CD4-positive, alpha-beta T cell (primary cell): Measurements from ENCODE around the gene CCDC177. TPM values are rescaled to one million over a fixed set of nuclear protein-coding genes. Genes with fewer than 3 reads are reported as not detected.

Experiments
- ATAC-seq: fragments of 200-7000 bp; cut with Tn5 transposase; one replicate; pipeline ENCODE4 v1.10.0; 2022; ENCODE audit warnings: mild to moderate bottlenecking; ENCODE audit not compliant: poor library complexity
- CTCF ChIA-PET: fragments of 350-600 bp; sonication (Branson Sonifier 250); formaldehyde crosslinking; loops from one replicate; lab custom pipeline; 2021; ENCODE audit warnings: antibody characterized with exemption, inconsistent platforms; lab: Charles Lee
- POLR2A ChIA-PET: fragments of 350-600 bp; sonication (Branson Sonifier 250); formaldehyde crosslinking; loops from one replicate; lab custom pipeline; 2021; ENCODE audit warnings: antibody characterized with exemption, inconsistent platforms; lab: Charles Lee
- DNase-seq, 14 experiments: peaks; one replicate each; pipeline ENCODE4 v3.0.0-alpha.2; 2013 to 2020; ENCODE audit warnings: mixed read lengths in 2 of 14
- H3K27ac ChIP-seq, 2 donors: one replicate each; pipeline versions ENCODE4 v1.5.1 to v1.7.0; 2013; ENCODE audit warnings: low read length in 2 of 2, low read depth in 1 of 2, mild to moderate bottlenecking in 1 of 2
- H3K27me3 ChIP-seq, 2 experiments: 1 replicate in 1 of 2; 2 replicates in 1 of 2; pipeline versions ENCODE4 v1.6.1 to v1.7.0; 2013; ENCODE audit warnings: low read length in 2 of 2, control low read depth in 1 of 2, mild to moderate bottlenecking in 1 of 2, moderate library complexity in 1 of 2; ENCODE audit not compliant: insufficient read depth in 2 of 2, control insufficient read depth in 1 of 2
- H3K36me3 ChIP-seq: one replicate; pipeline ENCODE4 v1.6.1; 2013; ENCODE audit warnings: low read length, control low read depth; ENCODE audit not compliant: insufficient read depth
- H3K4me1 ChIP-seq: one replicate; pipeline ENCODE4 v1.6.1; 2013; ENCODE audit warnings: low read length, control low read depth; ENCODE audit not compliant: insufficient read depth
- H3K4me3 ChIP-seq: one replicate; pipeline ENCODE4 v1.5.1; 2013; ENCODE audit warnings: mild to moderate bottlenecking, low read length, moderate library complexity
- H3K9me3 ChIP-seq, 2 experiments: 1 replicate in 1 of 2; 2 replicates in 1 of 2; pipeline versions ENCODE4 v1.6.1 to v1.7.0; 2013; ENCODE audit warnings: low read length in 2 of 2, mild to moderate bottlenecking in 2 of 2, control low read depth in 1 of 2, moderate library complexity in 1 of 2; ENCODE audit not compliant: control insufficient read depth in 1 of 2, insufficient read depth in 1 of 2
- H3K27ac Mint-ChIP-seq: one replicate; pipeline ENCODE4 v1.8.0; 2020; ENCODE audit warnings: mixed read lengths
- H3K27me3 Mint-ChIP-seq: one replicate; pipeline ENCODE4 v1.8.0; 2021; ENCODE audit warnings: mixed read lengths
- H3K36me3 Mint-ChIP-seq: one replicate; pipeline ENCODE4 v1.8.0; 2021; ENCODE audit warnings: low read depth, mixed read lengths
- H3K4me1 Mint-ChIP-seq: one replicate; pipeline ENCODE4 v1.8.0; 2021; ENCODE audit warnings: low read depth, mixed read lengths
- H3K4me3 Mint-ChIP-seq: one replicate; pipeline ENCODE4 v1.8.0; 2020; ENCODE audit warnings: mild to moderate bottlenecking, mixed read lengths
- H3K9me3 Mint-ChIP-seq: one replicate; pipeline ENCODE4 v1.8.0; 2020; ENCODE audit warnings: mixed read lengths
- intact Hi-C, 2 experiments: fragments of 100-400 bp; cut with DNase I in 1 of 2; cut with micrococcal nuclease in 1 of 2; formaldehyde crosslinking; loops; one replicate each; pipeline versions ENCODE4 v1.15.1 to v1.9.0; 2023 to 2025; cut with DNase I, micrococcal nuclease
- total RNA-seq, 174 experiments: library from RNA in 2 of 174; stranded (reverse) in 2 of 174; gene quantifications; one replicate each; pipeline ENCODE4 v1.2.3 and lab custom pipeline; 2021 to 2026
- TF ChIP-seq, protein P1 (sequence below): fragments of 200-600 bp; IDR thresholded peaks from one replicate; pipeline ENCODE4 v1.8.0; 2022; ENCODE audit warnings: antibody characterized with exemption, mild to moderate bottlenecking

Gene CCDC177
- total RNA-seq, 2 experiments from 2014 or later = not detected

DNA sequence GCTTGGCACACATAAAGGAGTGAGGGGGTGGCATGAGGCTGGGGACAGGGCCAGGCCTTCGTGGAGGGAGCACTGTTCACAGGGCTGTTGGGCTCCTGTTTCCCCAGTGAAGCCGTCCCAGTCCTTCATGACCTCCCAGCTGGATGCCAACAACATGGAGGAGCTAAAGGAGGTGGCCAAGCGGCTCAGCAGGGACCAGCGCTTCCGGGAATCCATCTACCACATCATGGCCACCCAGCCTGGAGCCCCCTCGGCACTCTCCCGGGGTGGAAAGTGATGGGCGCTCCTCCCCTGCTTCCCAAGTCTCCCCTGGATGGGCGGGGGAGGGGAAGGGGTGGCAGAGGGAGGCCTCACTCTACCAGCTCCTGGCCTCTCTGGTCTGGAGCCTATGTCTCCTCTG is 46.5 kb downstream of the CCDC177 start:
- no peaks in the 10 kb centered on the region for H3K36me3 Mint-ChIP-seq
- H3K4me3 ChIP-seq = no peak overlapping the region
- no peak for ATAC-seq
- H3K9me3 Mint-ChIP-seq = no peaks in the 10 kb centered on the region
- H3K27me3 Mint-ChIP-seq = peaks cover 15% of the 10 kb centered on the region
- H3K27me3 ChIP-seq = peaks cover 0 to 4% of the 10 kb centered on the region in 2 experiments
- no peaks in the 10 kb centered on the region for H3K4me1 Mint-ChIP-seq
- ChIA-PET POLR2A (interaction anchor here (0.6 kb wide), 1 partner anchor 12 kb away, joined by 3 read pairs; no protein-coding TSS in a partner anchor), CTCF (no interaction called here)
- no peaks in the 10 kb centered on the region for H3K36me3 ChIP-seq
- no peaks in the 10 kb centered on the region for H3K4me1 ChIP-seq
- DNase-seq = no peak
- TF ChIP-seq, protein P1, sequence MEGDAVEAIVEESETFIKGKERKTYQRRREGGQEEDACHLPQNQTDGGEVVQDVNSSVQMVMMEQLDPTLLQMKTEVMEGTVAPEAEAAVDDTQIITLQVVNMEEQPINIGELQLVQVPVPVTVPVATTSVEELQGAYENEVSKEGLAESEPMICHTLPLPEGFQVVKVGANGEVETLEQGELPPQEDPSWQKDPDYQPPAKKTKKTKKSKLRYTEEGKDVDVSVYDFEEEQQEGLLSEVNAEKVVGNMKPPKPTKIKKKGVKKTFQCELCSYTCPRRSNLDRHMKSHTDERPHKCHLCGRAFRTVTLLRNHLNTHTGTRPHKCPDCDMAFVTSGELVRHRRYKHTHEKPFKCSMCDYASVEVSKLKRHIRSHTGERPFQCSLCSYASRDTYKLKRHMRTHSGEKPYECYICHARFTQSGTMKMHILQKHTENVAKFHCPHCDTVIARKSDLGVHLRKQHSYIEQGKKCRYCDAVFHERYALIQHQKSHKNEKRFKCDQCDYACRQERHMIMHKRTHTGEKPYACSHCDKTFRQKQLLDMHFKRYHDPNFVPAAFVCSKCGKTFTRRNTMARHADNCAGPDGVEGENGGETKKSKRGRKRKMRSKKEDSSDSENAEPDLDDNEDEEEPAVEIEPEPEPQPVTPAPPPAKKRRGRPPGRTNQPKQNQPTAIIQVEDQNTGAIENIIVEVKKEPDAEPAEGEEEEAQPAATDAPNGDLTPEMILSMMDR = no peak
- H3K27ac ChIP-seq = no peak overlapping the region
- no peak overlapping the region for H3K27ac Mint-ChIP-seq
- no peak overlapping the region for H3K4me3 Mint-ChIP-seq
- intact Hi-C loops = no loop called here
- no peaks in the 10 kb centered on the region for H3K9me3 ChIP-seq

DNA sequence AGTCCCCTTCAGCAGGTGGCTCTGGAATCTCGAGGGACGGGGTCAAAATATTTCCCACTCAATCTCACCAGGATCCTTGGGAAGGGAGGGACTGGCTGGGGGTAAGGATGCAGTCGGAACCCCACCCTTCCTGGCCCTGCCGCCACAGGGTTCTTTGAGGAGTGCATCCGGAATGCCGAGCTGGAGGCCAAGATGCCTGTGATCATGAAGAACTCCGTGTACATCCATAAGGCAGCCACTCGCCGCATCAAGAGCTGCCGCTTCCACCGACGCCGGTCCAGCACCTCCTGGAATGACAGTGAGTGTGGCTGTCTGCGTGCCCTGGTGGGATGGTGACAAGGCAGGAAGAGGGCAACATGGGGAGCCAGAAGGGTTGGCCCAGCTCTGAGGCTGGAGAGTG is 47.0 kb downstream of the CCDC177 start:
- no peaks in the 10 kb centered on the region for H3K36me3 ChIP-seq
- H3K27ac ChIP-seq = no peak overlapping the region
- CTCF ChIA-PET = no interaction called here
- no peaks in the 10 kb centered on the region for H3K4me1 Mint-ChIP-seq
- H3K27ac Mint-ChIP-seq = no peak overlapping the region
- TF ChIP-seq, protein P1 = no peak
- no peaks in the 10 kb centered on the region for H3K9me3 Mint-ChIP-seq
- H3K9me3 ChIP-seq = no peaks in the 10 kb centered on the region
- no peak for DNase-seq
- no peak for ATAC-seq
- H3K4me1 ChIP-seq = no peaks in the 10 kb centered on the region
- H3K27me3 Mint-ChIP-seq = peaks cover 13% of the 10 kb centered on the region
- POLR2A ChIA-PET = no interaction called here
- H3K36me3 Mint-ChIP-seq = no peaks in the 10 kb centered on the region
- no peak overlapping the region for H3K4me3 Mint-ChIP-seq
- peaks cover 0 to 4% of the 10 kb centered on the region in 2 experiments for H3K27me3 ChIP-seq
- no peak overlapping the region for H3K4me3 ChIP-seq
- intact Hi-C loops = no loop called here

DNA sequence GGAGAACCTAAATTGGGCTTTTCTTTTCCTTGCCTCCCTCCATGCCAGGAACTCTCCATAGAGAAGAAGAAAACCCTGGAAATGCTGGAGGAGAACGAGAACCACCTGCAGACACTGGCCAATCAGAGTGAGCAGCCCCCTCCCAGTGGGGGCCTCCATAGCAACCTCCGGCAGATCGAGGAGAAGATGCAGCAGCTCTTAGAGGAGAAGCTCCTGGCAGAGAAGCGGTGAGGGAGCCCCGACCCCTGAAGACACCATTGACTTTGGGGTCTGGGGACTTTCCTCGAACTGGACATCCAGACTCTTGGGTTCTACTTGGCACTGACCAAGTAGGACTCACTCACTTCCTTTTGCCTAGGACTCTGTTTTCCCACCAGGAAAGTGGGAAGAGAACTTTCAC is 48.8 kb downstream of the CCDC177 start:
- POLR2A ChIA-PET = no interaction called here

More for the DNA sequence above, 48.8 kb downstream of the CCDC177 start:
- no peaks in the 10 kb centered on the region for H3K9me3 Mint-ChIP-seq
- intact Hi-C loops = no loop called here
- no peaks in the 10 kb centered on the region for H3K9me3 ChIP-seq
- ATAC-seq (no peak), DNase-seq (no peak)
- H3K4me1 Mint-ChIP-seq = no peaks in the 10 kb centered on the region
- H3K27ac ChIP-seq = no peak overlapping the region
- peaks cover 0 to 4% of the 10 kb centered on the region in 2 experiments for H3K27me3 ChIP-seq
- H3K27me3 Mint-ChIP-seq = peaks cover 24% of the 10 kb centered on the region
- H3K27ac Mint-ChIP-seq = no peak overlapping the region
- no peak overlapping the region for H3K4me3 Mint-ChIP-seq
- H3K36me3 ChIP-seq = no peaks in the 10 kb centered on the region
- H3K4me3 ChIP-seq = no peak overlapping the region
- no peaks in the 10 kb centered on the region for H3K4me1 ChIP-seq
- CTCF ChIA-PET = no interaction called here
- TF ChIP-seq, protein P1 = no peak
- H3K36me3 Mint-ChIP-seq = no peaks in the 10 kb centered on the region
